GM19193 (cell line): ENCODE data around the gene TMEM132D.

Experiments used
- POLR2A ChIP-seq: IDR thresholded peaks from 4 replicates; pipeline ENCODE4 v1.6.1; 2011; ENCODE audit not compliant: insufficient read depth, insufficient read length; ENCODE audit errors: extremely low read depth

TMEM132D gene

GRCh38 chr12:129549656-129550055, 354.2 kb downstream of the TMEM132D start:
- no peak for TF ChIP-seq POLR2A

GRCh38 chr12:129544716-129545115, 359.1 kb downstream of the TMEM132D start:
- TF ChIP-seq POLR2A = no peak

- no peak for TF ChIP-seq POLR2A
These were observed 362.9 kb downstream of the TMEM132D start for GRCh38 chr12:129540954-129541353.

GRCh38 chr12:129540249-129540648, 363.6 kb downstream of the TMEM132D start:
- TF ChIP-seq POLR2A = no peak

- no peak for TF ChIP-seq POLR2A
These were observed 365.7 kb downstream of the TMEM132D start for GRCh38 chr12:129538137-129538536.

GRCh38 chr12:129534966-129535750, 368.7 kb downstream of the TMEM132D start:
- no peak for TF ChIP-seq POLR2A

GRCh38 chr12:129532707-129533499, 370.9 kb downstream of the TMEM132D start:
- no peak for TF ChIP-seq POLR2A

- TF ChIP-seq POLR2A = no peak
These were observed 371.7 kb downstream of the TMEM132D start for GRCh38 chr12:129532082-129532481.

GRCh38 chr12:129530984-129531383, 372.8 kb downstream of the TMEM132D start:
- TF ChIP-seq POLR2A = no peak

- TF ChIP-seq POLR2A = no peak
These were observed 373.3 kb downstream of the TMEM132D start for GRCh38 chr12:129530517-129530916.

GRCh38 chr12:129527506-129527905, 376.3 kb downstream of the TMEM132D start:
- no peak for TF ChIP-seq POLR2A

GRCh38 chr12:129523621-129524020, 380.2 kb downstream of the TMEM132D start:
- TF ChIP-seq POLR2A = no peak

GRCh38 chr12:129520739-129521138, 383.1 kb downstream of the TMEM132D start:
- no peak for TF ChIP-seq POLR2A

- no peak for TF ChIP-seq POLR2A
These were observed 400.0 kb downstream of the TMEM132D start for GRCh38 chr12:129503802-129504201.

- TF ChIP-seq POLR2A = no peak
These were observed 407.6 kb downstream of the TMEM132D start for GRCh38 chr12:129496226-129496625.

- no peak for TF ChIP-seq POLR2A
These were observed 409.1 kb downstream of the TMEM132D start for GRCh38 chr12:129494766-129495165.
